ENCODE data around the gene WSCD1.

The WSCD1 gene

GRCh38 chr17:6069539-6070429 is at the start of gene WSCD1:
TSS of gene WSCD1 (plus strand) at chr17:6070379. CDS start at chr17:6080659, 10,280 bp downstream.
- no peak for DNase-seq (ENCODE audit: low read depth in 2 of 2)

GRCh38 chr17:6021011-6021400 is 49.2 kb upstream of the WSCD1 start:
- no peak for DNase-seq (ENCODE audit: low read depth in 2 of 2)

- DNase-seq (ENCODE audit: low read depth in 2 of 2): no peak
Observed at GRCh38 chr17:6021627-6022026, 48.6 kb upstream of the WSCD1 start.

GRCh38 chr17:6023036-6023831 is 46.9 kb upstream of the WSCD1 start:
- DNase-seq (ENCODE audit: low read depth in 2 of 2): no peak

GRCh38 chr17:6024576-6024975 is 45.6 kb upstream of the WSCD1 start:
- DNase-seq (ENCODE audit: low read depth in 2 of 2): no peak

- no peak for DNase-seq (ENCODE audit: low read depth in 2 of 2)
Observed at GRCh38 chr17:6027342-6028024, 42.7 kb upstream of the WSCD1 start.

- DNase-seq (ENCODE audit: low read depth in 2 of 2): no peak
Observed at GRCh38 chr17:6028294-6028693, 41.9 kb upstream of the WSCD1 start.

GRCh38 chr17:6035801-6036394 is 34.3 kb upstream of the WSCD1 start:
- no peak for DNase-seq (ENCODE audit: low read depth in 2 of 2)

- no peak for DNase-seq (ENCODE audit: low read depth in 2 of 2)
Observed at GRCh38 chr17:6040504-6040903, 29.7 kb upstream of the WSCD1 start.

- DNase-seq (ENCODE audit: low read depth in 2 of 2): no peak
Observed at GRCh38 chr17:6041246-6041645, 28.9 kb upstream of the WSCD1 start.

GRCh38 chr17:6043405-6043804 is 26.8 kb upstream of the WSCD1 start:
- DNase-seq (ENCODE audit: low read depth in 2 of 2): no peak

GRCh38 chr17:6044261-6044660 is 25.9 kb upstream of the WSCD1 start:
- no peak for DNase-seq (ENCODE audit: low read depth in 2 of 2)

- no peak for DNase-seq (ENCODE audit: low read depth in 2 of 2)
Observed at GRCh38 chr17:6045621-6046357, 24.4 kb upstream of the WSCD1 start.

- no peak for DNase-seq (ENCODE audit: low read depth in 2 of 2)
Observed at GRCh38 chr17:6046431-6046830, 23.7 kb upstream of the WSCD1 start.

- DNase-seq (ENCODE audit: low read depth in 2 of 2): no peak
Observed at GRCh38 chr17:6046931-6047330, 23.2 kb upstream of the WSCD1 start.

- no peak for DNase-seq (ENCODE audit: low read depth in 2 of 2)
Observed at GRCh38 chr17:6047966-6048365, 22.2 kb upstream of the WSCD1 start.

- no peak for DNase-seq (ENCODE audit: low read depth in 2 of 2)
Observed at GRCh38 chr17:6048486-6048885, 21.7 kb upstream of the WSCD1 start.

GRCh38 chr17:6052926-6053325 is 17.3 kb upstream of the WSCD1 start:
- no peak for DNase-seq (ENCODE audit: low read depth in 2 of 2)

- DNase-seq (ENCODE audit: low read depth in 2 of 2): no peak
Observed at GRCh38 chr17:6054372-6054771, 15.8 kb upstream of the WSCD1 start.

GRCh38 chr17:6056104-6056503 is 14.1 kb upstream of the WSCD1 start:
- DNase-seq (ENCODE audit: low read depth in 2 of 2): no peak

GRCh38 chr17:6057562-6057961 is 12.6 kb upstream of the WSCD1 start:
- no peak for DNase-seq (ENCODE audit: low read depth in 2 of 2)

Measured in stimulated activated CD8-positive, alpha-beta memory T cell treated with anti-CD3 and anti-CD28 coated beads, Interleukin-7, amount 100 ng/mL, for 4 hours (primary cell).